H9 (cell line): Measurements from ENCODE around the gene DXO. TPM values are rescaled to one million over a fixed set of nuclear protein-coding genes. Genes with fewer than 3 reads are reported as not detected.

Experiments used
- DNase-seq: peaks from one replicate; pipeline ENCODE4 v3.0.0-alpha.2; 2017
- H2AFZ ChIP-seq: one replicate; pipeline ENCODE4 v1.6.1; 2013; ENCODE audit warnings: mild to moderate bottlenecking, low read length, control low read depth, moderate library complexity
- H2AK5ac ChIP-seq: 2 replicates; pipeline ENCODE4 v1.6.1; 2013; ENCODE audit warnings: low read length, control low read depth, mixed read lengths; ENCODE audit not compliant: insufficient read length
- H2BK120ac ChIP-seq: one replicate; pipeline ENCODE4 v1.6.1; 2013; ENCODE audit warnings: low read depth, mild to moderate bottlenecking, low read length, control low read depth, inconsistent platforms; ENCODE audit not compliant: poor library complexity, severe bottlenecking
- H2BK12ac ChIP-seq: 2 replicates; pipeline ENCODE4 v1.6.1; 2013; ENCODE audit warnings: low read length, control low read depth, mixed read lengths, low read depth; ENCODE audit not compliant: insufficient read length
- H2BK15ac ChIP-seq: 2 replicates; pipeline ENCODE4 v1.6.1; 2013; ENCODE audit warnings: low read depth, low read length, control low read depth
- H2BK20ac ChIP-seq: one replicate; pipeline ENCODE4 v1.6.1; 2013; ENCODE audit warnings: low read depth, mild to moderate bottlenecking, low read length, control low read depth, inconsistent platforms; ENCODE audit not compliant: poor library complexity, severe bottlenecking
- H2BK5ac ChIP-seq: 2 replicates; pipeline ENCODE4 v1.6.1; 2013; ENCODE audit warnings: low read length, control low read depth, mixed read lengths; ENCODE audit not compliant: insufficient read length
- H3K14ac ChIP-seq: 2 replicates; pipeline ENCODE4 v1.6.1; 2013; ENCODE audit warnings: low read length, control low read depth; ENCODE audit not compliant: insufficient read depth
- H3K18ac ChIP-seq: 2 replicates; pipeline ENCODE4 v1.6.1; 2013; ENCODE audit warnings: low read depth, mild to moderate bottlenecking, mixed read lengths, low read length, control low read depth; ENCODE audit not compliant: insufficient read length
- H3K23ac ChIP-seq: 2 replicates; pipeline ENCODE4 v1.6.1; 2013; ENCODE audit warnings: low read length, control low read depth, mixed read lengths, low read depth; ENCODE audit not compliant: insufficient read length
- H3K23me2 ChIP-seq: 2 replicates; pipeline ENCODE4 v1.6.1; 2013; ENCODE audit warnings: low read depth, mild to moderate bottlenecking, mixed read lengths, low read length, control low read depth; ENCODE audit not compliant: insufficient read length, poor library complexity, severe bottlenecking
- H3K27ac ChIP-seq: 2 replicates; pipeline ENCODE4 v1.5.1; 2013; ENCODE audit warnings: low read length, control low read depth, mixed read lengths, low read depth; ENCODE audit not compliant: insufficient read length
- H3K27me3 ChIP-seq: 2 replicates; pipeline ENCODE4 v1.6.1; 2013; ENCODE audit warnings: low read length, control low read depth, inconsistent platforms; ENCODE audit not compliant: insufficient read depth
- H3K4ac ChIP-seq: 2 replicates; pipeline ENCODE4 v1.6.1; 2013; ENCODE audit warnings: low read depth, mild to moderate bottlenecking, control low read depth, inconsistent platforms, low read length, moderate library complexity
- H3K4me1 ChIP-seq: 2 replicates; pipeline ENCODE4 v1.6.1; 2013; ENCODE audit warnings: low read length, control low read depth, inconsistent platforms; ENCODE audit not compliant: insufficient read depth
- H3K4me2 ChIP-seq: 2 replicates; pipeline ENCODE4 v1.6.1; 2013; ENCODE audit warnings: low read length, control low read depth, mixed read lengths; ENCODE audit not compliant: insufficient read length, insufficient read depth
- H3K56ac ChIP-seq: 2 replicates; pipeline ENCODE4 v1.6.1; 2013; ENCODE audit warnings: low read depth, mild to moderate bottlenecking, mixed read lengths, low read length, control low read depth; ENCODE audit not compliant: insufficient read length
- H3K79me1 ChIP-seq: 2 replicates; pipeline ENCODE4 v1.6.1; 2013; ENCODE audit warnings: low read depth, mild to moderate bottlenecking, moderate library complexity, low read length, control low read depth, inconsistent platforms; ENCODE audit not compliant: insufficient read depth, poor library complexity, severe bottlenecking
- H3K79me2 ChIP-seq: 2 replicates; pipeline ENCODE4 v1.6.1; 2013; ENCODE audit warnings: low read length, control low read depth, inconsistent platforms; ENCODE audit not compliant: insufficient read depth
- H3K9ac ChIP-seq: 2 replicates; pipeline ENCODE4 v1.6.1; 2013; ENCODE audit warnings: low read length, control low read depth, mixed read lengths; ENCODE audit not compliant: insufficient read length; ENCODE audit errors: extremely low read depth
- H3K9me3 ChIP-seq: one replicate; pipeline ENCODE4 v1.6.1; 2013; ENCODE audit warnings: low read depth, low read length, inconsistent platforms; ENCODE audit not compliant: control insufficient read depth
- H3T11ph ChIP-seq: one replicate; pipeline ENCODE4 v1.6.1; 2013; ENCODE audit warnings: mild to moderate bottlenecking, low read length, control low read depth, inconsistent platforms
- H4K20me1 ChIP-seq: one replicate; pipeline ENCODE4 v1.6.1; 2013; ENCODE audit not compliant: control insufficient read depth, insufficient read length, insufficient read depth
- H4K5ac ChIP-seq: 2 replicates; pipeline ENCODE4 v1.6.1; 2013; ENCODE audit warnings: low read depth, mild to moderate bottlenecking, mixed read lengths, low read length, control low read depth; ENCODE audit not compliant: insufficient read length
- H4K8ac ChIP-seq: replicated peaks from 2 replicates; pipeline ENCODE4 v1.6.1; 2013; ENCODE audit warnings: low read length, control low read depth, mixed read lengths, low read depth; ENCODE audit not compliant: insufficient read length
- H4K91ac ChIP-seq: 2 replicates; pipeline ENCODE4 v1.6.1; 2013; ENCODE audit warnings: low read depth, mild to moderate bottlenecking, moderate library complexity, mixed read lengths, low read length, control low read depth; ENCODE audit not compliant: insufficient read length
- H3K27ac Mint-ChIP-seq, 3 experiments: 2 replicates in 2 of 3; 3 replicates in 1 of 3; pipeline ENCODE4 v1.8.0; 2020 to 2021; ENCODE audit warnings: mixed read lengths in 3 of 3, mild to moderate bottlenecking in 1 of 3, moderate library complexity in 1 of 3
- H3K27me3 Mint-ChIP-seq: 2 replicates; pipeline ENCODE4 v1.8.0; 2021; ENCODE audit warnings: low read depth, mild to moderate bottlenecking, moderate library complexity, mixed read lengths
- H3K36me3 Mint-ChIP-seq, 3 experiments: 2 replicates in 2 of 3; 3 replicates in 1 of 3; pipeline ENCODE4 v1.8.0; 2020 to 2021; ENCODE audit warnings: low read depth in 3 of 3, mixed read lengths in 3 of 3; ENCODE audit not compliant: insufficient read depth in 1 of 3
- H3K4me1 Mint-ChIP-seq, 2 experiments: 2 replicates each; pipeline ENCODE4 v1.8.0; 2020; ENCODE audit warnings: mixed read lengths in 2 of 2
- H3K4me3 Mint-ChIP-seq, 2 experiments: 2 replicates in 1 of 2; 3 replicates in 1 of 2; pipeline ENCODE4 v1.8.0; 2020 to 2021; ENCODE audit warnings: mild to moderate bottlenecking in 2 of 2, mixed read lengths in 2 of 2, moderate library complexity in 1 of 2
- H3K9me3 Mint-ChIP-seq, 2 experiments: 2 replicates in 1 of 2; 3 replicates in 1 of 2; pipeline ENCODE4 v1.8.0; 2020; ENCODE audit warnings: mild to moderate bottlenecking in 2 of 2, mixed read lengths in 2 of 2, moderate library complexity in 1 of 2
- CTCF ChIP-seq: fragments of 200-600 bp; sonication (generic); conservative IDR thresholded peaks from 3 replicates; pipeline ENCODE4 v1.8.0; 2021; ENCODE audit warnings: antibody characterized with exemption, mild to moderate bottlenecking
- WGBS: extraction: QIAGEN DNeasy Blood & Tissue Kit; methylation state at CpG from one replicate; pipeline ENCODE4 v1.1.7; 2013; ENCODE audit warnings: missing lambda C conversion rate, low lambda C conversion rate, mixed read lengths; ENCODE audit not compliant: insufficient read length; ENCODE audit errors: extremely low coverage; 5-methylcytosine and 5-hydroxymethylcytosine counted together
- total RNA-seq: library from RNA; stranded (reverse); gene quantifications from 2 replicates; pipeline ENCODE4 v1.2.1, GENCODE V29; 2021

Gene DXO
- total RNA-seq, 1 experiment from 2014 or later: 21.6 TPM

DNA sequence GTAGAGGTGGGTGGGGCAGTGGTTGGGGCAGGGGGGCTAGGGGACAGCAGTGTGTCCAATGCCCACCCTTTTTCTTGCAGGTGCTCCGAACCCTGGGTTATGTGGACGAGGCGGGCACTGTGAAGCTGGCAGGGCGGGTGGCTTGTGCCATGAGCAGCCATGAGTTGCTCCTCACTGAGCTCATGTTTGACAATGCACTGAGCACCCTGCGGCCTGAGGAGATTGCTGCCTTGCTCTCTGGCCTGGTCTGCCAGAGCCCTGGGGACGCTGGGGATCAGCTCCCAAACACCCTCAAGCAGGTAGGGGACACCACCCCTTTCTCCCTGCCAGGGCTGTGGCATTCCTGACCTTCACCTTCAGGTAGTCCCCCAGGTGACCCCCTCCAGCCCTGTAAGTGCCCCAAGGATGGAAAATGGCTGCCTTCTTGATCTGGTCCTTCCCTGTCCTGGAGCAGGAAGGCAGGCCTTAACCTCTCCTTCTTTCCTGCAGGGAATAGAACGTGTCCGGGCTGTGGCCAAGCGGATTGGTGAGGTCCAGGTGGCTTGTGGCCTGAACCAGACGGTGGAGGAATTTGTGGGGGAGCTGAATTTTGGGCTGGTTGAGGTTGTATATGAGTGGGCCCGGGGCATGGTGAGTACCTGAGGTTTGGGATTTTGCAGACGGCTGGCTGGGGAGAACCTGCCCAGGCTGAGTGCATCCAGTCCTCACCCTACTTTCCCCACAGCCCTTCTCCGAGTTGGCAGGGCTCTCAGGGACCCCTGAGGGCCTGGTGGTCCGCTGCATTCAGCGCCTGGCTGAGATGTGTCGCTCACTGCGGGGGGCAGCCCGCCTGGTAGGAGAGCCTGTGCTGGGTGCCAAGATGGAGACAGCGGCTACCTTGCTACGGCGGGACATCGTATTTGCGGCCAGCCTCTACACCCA lies 2.9 kb downstream of the DXO start:
- no peak for TF ChIP-seq CTCF
- Histone ChIP-seq H2AK5ac (no peak overlapping the region), H3K4me2 (no peak overlapping the region), H2BK5ac (no peak overlapping the region), H3K4ac (no peak overlapping the region), H3K27ac (no peak overlapping the region), H3K27me3 (no peaks in the 10 kb centered on the region), H3K23me2 (peaks cover 6% of the 10 kb centered on the region), H2BK20ac (no peak overlapping the region), H2BK120ac (no peak overlapping the region), H3K4me1 (peaks cover 3% of the 10 kb centered on the region; the same call in 1 of the 2 replicates), H2BK15ac (no peak overlapping the region), H3K9me3 (no peaks in the 10 kb centered on the region), H4K20me1 (no peaks in the 10 kb centered on the region), H2AFZ (no peak overlapping the region), H3K9ac (no peak overlapping the region), H3T11ph (no peak overlapping the region), H3K79me1 (no peaks in the 10 kb centered on the region), H2BK12ac (no peak overlapping the region), H3K14ac (no peak overlapping the region), H3K79me2 (no peaks in the 10 kb centered on the region; the same call in 1 of the 2 replicates), H3K56ac (no peak overlapping the region), H4K5ac (no peak overlapping the region), H4K8ac (no peak overlapping the region), H3K23ac (no peak overlapping the region), H3K18ac (no peak overlapping the region), H4K91ac (no peak overlapping the region)
- no peaks in the 10 kb centered on the region; the same call in 1 of the 2 replicates for H3K27me3 Mint-ChIP-seq
- H3K36me3 Mint-ChIP-seq: peaks cover 29 to 67% (median 65%) of the 10 kb centered on the region in 3 experiments; a peak in 6 of 7 replicates
- H3K4me1 Mint-ChIP-seq: peaks cover 8 to 11% of the 10 kb centered on the region in 2 experiments
- no CpG with 5 or more reads among the region's 23 CpGs for WGBS
- H3K4me3 Mint-ChIP-seq: no peak overlapping the region; a peak in 1 of 5 replicates
- H3K9me3 Mint-ChIP-seq: 0 out of 5 replicates have a peak, but pooled peaks cover 0 to 2% of the 10 kb centered on the region in 2 experiments
- no peak for DNase-seq
- H3K27ac Mint-ChIP-seq: no peak overlapping the region
